Panc1 (cell line): ENCODE data around the gene MTX1. TPM values are rescaled to one million over a fixed set of nuclear protein-coding genes. Genes with fewer than 3 reads are reported as not detected.
A peak's percentile ranks its signal among the peaks of the same experiment; 100 is the strongest.

Source experiments
- ATAC-seq: fragments of 200-7000 bp; cut with Tn5 transposase; 2 replicates; pipeline ENCODE4 v1.9.1; 2020; ENCODE audit warnings: mild to moderate bottlenecking, moderate library complexity
- BruUV-seq: library from RNA; stranded (reverse); fragments of 400-500 nt; replicated peaks from 2 replicates; lab custom pipeline; 2021; lab: Mats Ljungman, UMichigan
- CTCF ChIA-PET: fragments of 300-600 bp; sonication (Branson Sonifier 250); formaldehyde crosslinking; loops from one replicate; lab custom pipeline; 2022; ENCODE audit warnings: antibody characterized with exemption; lab: Charles Lee
- POLR2A ChIA-PET: fragments of 300-600 bp; sonication (Branson Sonifier 250); formaldehyde crosslinking; loops from one replicate; lab custom pipeline; 2022; ENCODE audit warnings: antibody characterized with exemption; lab: Charles Lee
- DNase-seq: peaks from one replicate; pipeline ENCODE4 v3.0.0-alpha.2; 2010; ENCODE audit warnings: low read depth, low spot score
- H3K27ac ChIP-seq: 2 replicates; pipeline ENCODE4 v1.5.1; 2011; ENCODE audit warnings: mild to moderate bottlenecking, low read length, inconsistent platforms
- H3K27me3 ChIP-seq: fragments of 200-500 bp; sonication (Bioruptor generic); 2 replicates; pipeline ENCODE4 v1.6.0; 2014; ENCODE audit warnings: low read length, inconsistent platforms; ENCODE audit not compliant: control insufficient read depth, insufficient read depth
- H3K36me3 ChIP-seq: fragments of 200-500 bp; sonication (Bioruptor generic); 2 replicates; pipeline ENCODE4 v1.5.1; 2014; ENCODE audit warnings: inconsistent platforms, mild to moderate bottlenecking, low read length, moderate library complexity; ENCODE audit not compliant: control insufficient read depth, insufficient read depth
- H3K4me1 ChIP-seq: 2 replicates; pipeline ENCODE4 v1.5.1; 2011; ENCODE audit warnings: inconsistent platforms, mild to moderate bottlenecking, low read length, moderate library complexity; ENCODE audit not compliant: control insufficient read depth, insufficient read depth
- H3K4me3 ChIP-seq, 2 experiments: 2 replicates each; pipeline ENCODE4 v1.5.1; 2011 to 2012; ENCODE audit warnings: low read depth in 2 of 2, low read length in 2 of 2, mild to moderate bottlenecking in 2 of 2, inconsistent platforms in 1 of 2, moderate library complexity in 1 of 2
- H3K9me3 ChIP-seq: fragments of 200-500 bp; sonication (Bioruptor generic); 2 replicates; pipeline ENCODE4 v1.5.1; 2014; ENCODE audit warnings: low read depth, mild to moderate bottlenecking, inconsistent platforms, low read length, moderate library complexity; ENCODE audit not compliant: control insufficient read depth, insufficient read depth
- POLR2AphosphoS5 ChIP-seq: IDR thresholded peaks from 2 replicates; pipeline ENCODE4 v1.6.1; 2012; ENCODE audit warnings: mild to moderate bottlenecking, low read depth, low read length, moderate library complexity
- SIN3A ChIP-seq: IDR thresholded peaks from 2 replicates; pipeline ENCODE4 v1.6.1; 2012; ENCODE audit warnings: low read depth, mild to moderate bottlenecking, low read length, moderate library complexity, borderline replicate concordance; ENCODE audit not compliant: insufficient read depth
- TCF7L2 ChIP-seq: IDR thresholded peaks from 2 replicates; pipeline ENCODE4 v1.6.1; 2011; ENCODE audit warnings: mild to moderate bottlenecking, low read depth, low read length, inconsistent platforms
- in situ Hi-C: cut with HindIII; loops from 2 replicates; pipeline ENCODE4 v1.10.0; 2016; ENCODE audit warnings: low sequenced_read_pairs, low pct_unique_long_range_greater_than_20kb
- intact Hi-C: fragments of 100-400 bp; cut with micrococcal nuclease; formaldehyde crosslinking; loops from one replicate; pipeline ENCODE4 v1.10.0; 2022; ENCODE audit not compliant: unreplicated experiment
- total RNA-seq: library from RNA; stranded (reverse); gene quantifications from one replicate; pipeline ENCODE4 v1.2.1, GENCODE V29; 2021; ENCODE audit not compliant: unreplicated experiment
- TF ChIP-seq, protein P1 (sequence below): fragments of 450-650 bp; IDR thresholded peaks from 2 replicates; pipeline ENCODE4 v1.5.1; 2017; ENCODE audit warnings: mild to moderate bottlenecking
- TF ChIP-seq, protein P2 (sequence below), 2 experiments: IDR thresholded peaks; 2 replicates each; pipeline ENCODE4 v1.6.1; 2011 to 2012; ENCODE audit warnings: low read depth in 2 of 2, control low read depth in 1 of 2, low read length in 1 of 2, mild to moderate bottlenecking in 1 of 2, moderate library complexity in 1 of 2; ENCODE audit not compliant: insufficient read depth in 1 of 2

The MTX1 gene
- total RNA-seq, 1 experiment from 2014 or later: 53.6 TPM

DNA sequence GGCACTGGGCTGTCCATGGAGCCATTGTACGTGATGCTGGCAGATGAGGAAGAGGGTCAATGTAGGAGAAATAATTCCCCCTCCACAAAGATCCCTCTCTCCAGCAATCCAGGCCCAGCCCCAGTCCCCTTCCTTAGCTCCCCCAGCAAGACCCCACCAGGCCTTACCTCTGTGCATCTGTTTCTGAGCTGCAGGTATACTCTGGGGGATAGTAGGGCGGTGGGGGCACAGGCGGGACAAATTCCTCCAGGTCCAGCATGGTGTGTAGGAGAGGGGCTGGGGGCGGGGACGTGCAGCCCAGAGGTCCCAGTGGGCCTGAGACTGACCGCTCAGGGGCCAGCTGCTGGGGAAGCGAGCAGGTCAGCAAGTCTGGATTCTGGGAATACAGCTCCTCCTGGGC is 43.1 kb downstream of the MTX1 start:
- CTCF ChIA-PET: interaction anchor here (0.6 to 3.9 kb wide), 9 partner anchors 12 to 397 kb away, joined by 3 to 34 read pairs (median 3); partner anchors contain the start of genes FDPS and RUSC1
- Histone ChIP-seq H3K36me3 (peaks cover 3% of the 10 kb centered on the region; the same call in 1 of the 2 replicates), H3K4me3 (no peak overlapping the region), H3K27me3 (no peaks in the 10 kb centered on the region), H3K27ac (no peak overlapping the region), H3K9me3 (no peaks in the 10 kb centered on the region), H3K4me1 (peaks cover 8% of the 10 kb centered on the region)
- BruUV-seq: no TSS peak
- TF ChIP-seq, protein P1, sequence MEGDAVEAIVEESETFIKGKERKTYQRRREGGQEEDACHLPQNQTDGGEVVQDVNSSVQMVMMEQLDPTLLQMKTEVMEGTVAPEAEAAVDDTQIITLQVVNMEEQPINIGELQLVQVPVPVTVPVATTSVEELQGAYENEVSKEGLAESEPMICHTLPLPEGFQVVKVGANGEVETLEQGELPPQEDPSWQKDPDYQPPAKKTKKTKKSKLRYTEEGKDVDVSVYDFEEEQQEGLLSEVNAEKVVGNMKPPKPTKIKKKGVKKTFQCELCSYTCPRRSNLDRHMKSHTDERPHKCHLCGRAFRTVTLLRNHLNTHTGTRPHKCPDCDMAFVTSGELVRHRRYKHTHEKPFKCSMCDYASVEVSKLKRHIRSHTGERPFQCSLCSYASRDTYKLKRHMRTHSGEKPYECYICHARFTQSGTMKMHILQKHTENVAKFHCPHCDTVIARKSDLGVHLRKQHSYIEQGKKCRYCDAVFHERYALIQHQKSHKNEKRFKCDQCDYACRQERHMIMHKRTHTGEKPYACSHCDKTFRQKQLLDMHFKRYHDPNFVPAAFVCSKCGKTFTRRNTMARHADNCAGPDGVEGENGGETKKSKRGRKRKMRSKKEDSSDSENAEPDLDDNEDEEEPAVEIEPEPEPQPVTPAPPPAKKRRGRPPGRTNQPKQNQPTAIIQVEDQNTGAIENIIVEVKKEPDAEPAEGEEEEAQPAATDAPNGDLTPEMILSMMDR: no peak
- TF ChIP-seq, protein P2, sequence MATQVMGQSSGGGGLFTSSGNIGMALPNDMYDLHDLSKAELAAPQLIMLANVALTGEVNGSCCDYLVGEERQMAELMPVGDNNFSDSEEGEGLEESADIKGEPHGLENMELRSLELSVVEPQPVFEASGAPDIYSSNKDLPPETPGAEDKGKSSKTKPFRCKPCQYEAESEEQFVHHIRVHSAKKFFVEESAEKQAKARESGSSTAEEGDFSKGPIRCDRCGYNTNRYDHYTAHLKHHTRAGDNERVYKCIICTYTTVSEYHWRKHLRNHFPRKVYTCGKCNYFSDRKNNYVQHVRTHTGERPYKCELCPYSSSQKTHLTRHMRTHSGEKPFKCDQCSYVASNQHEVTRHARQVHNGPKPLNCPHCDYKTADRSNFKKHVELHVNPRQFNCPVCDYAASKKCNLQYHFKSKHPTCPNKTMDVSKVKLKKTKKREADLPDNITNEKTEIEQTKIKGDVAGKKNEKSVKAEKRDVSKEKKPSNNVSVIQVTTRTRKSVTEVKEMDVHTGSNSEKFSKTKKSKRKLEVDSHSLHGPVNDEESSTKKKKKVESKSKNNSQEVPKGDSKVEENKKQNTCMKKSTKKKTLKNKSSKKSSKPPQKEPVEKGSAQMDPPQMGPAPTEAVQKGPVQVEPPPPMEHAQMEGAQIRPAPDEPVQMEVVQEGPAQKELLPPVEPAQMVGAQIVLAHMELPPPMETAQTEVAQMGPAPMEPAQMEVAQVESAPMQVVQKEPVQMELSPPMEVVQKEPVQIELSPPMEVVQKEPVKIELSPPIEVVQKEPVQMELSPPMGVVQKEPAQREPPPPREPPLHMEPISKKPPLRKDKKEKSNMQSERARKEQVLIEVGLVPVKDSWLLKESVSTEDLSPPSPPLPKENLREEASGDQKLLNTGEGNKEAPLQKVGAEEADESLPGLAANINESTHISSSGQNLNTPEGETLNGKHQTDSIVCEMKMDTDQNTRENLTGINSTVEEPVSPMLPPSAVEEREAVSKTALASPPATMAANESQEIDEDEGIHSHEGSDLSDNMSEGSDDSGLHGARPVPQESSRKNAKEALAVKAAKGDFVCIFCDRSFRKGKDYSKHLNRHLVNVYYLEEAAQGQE (IDR thresholded peaks at IDR 0.05; ENCODE audit: insufficient read depth in 1 of 2, low read depth in 2 of 2, low read length in 1 of 2): no peak
- TF ChIP-seq TCF7L2: no peak
- no peak for TF ChIP-seq POLR2AphosphoS5
- no peak for TF ChIP-seq SIN3A
- intact Hi-C loops: no loop called here
- POLR2A ChIA-PET: interaction anchor here (1.2 kb wide), 1 partner anchor 65 kb away, joined by 3 read pairs; no protein-coding TSS in a partner anchor
- in situ Hi-C loops: no loop called here
- no peak for DNase-seq
- no peak for ATAC-seq

DNA sequence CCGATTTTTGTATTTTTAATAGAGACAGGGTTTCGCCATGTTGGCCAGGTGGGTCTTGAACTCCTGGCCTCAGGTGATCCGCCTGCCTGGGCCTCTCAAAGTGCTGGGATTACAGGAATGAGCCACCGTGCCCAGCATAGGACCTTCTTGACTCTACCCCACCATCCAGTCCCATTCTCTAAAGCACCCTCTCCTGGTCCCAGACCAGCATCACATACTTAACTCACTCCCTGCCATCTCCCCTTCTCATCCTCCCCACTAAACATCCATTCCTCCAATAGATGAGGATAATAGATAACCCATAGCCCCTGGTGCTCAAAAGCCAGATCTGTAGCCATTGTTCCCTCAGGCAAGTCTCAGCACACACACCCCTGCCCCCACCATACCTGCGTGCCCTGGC is 44.7 kb downstream of the MTX1 start:
- H3K9me3 ChIP-seq: no peaks in the 10 kb centered on the region
- POLR2A ChIA-PET: interaction anchor here (0.5 kb wide), 1 partner anchor 27 kb away, joined by 5 read pairs; no protein-coding TSS in a partner anchor
- CTCF ChIA-PET: interaction anchor here (1.1 kb wide), 1 partner anchor 8 kb away, joined by 3 read pairs; no protein-coding TSS in a partner anchor
- peak overlapping the region; percentile 72 to 77; a peak in 3 of 4 replicates for H3K4me3 ChIP-seq
- intact Hi-C loops: no loop called here
- H3K36me3 ChIP-seq: peaks cover 5% of the 10 kb centered on the region
- in situ Hi-C loops: no loop called here
- no TSS peak for BruUV-seq
- no peak for ATAC-seq
- peaks cover 8% of the 10 kb centered on the region for H3K4me1 ChIP-seq
- DNase-seq: no peak
- TF ChIP-seq SIN3A: no peak
- TF ChIP-seq, protein P1: no peak; the same call in 1 of the 2 replicates
- TF ChIP-seq POLR2AphosphoS5: no peak
- TF ChIP-seq, protein P2 (IDR thresholded peaks at IDR 0.05; ENCODE audit: insufficient read depth in 1 of 2, low read depth in 2 of 2, low read length in 1 of 2): no peak
- TF ChIP-seq TCF7L2: no peak
- no peak overlapping the region for H3K27ac ChIP-seq
- H3K27me3 ChIP-seq: no peaks in the 10 kb centered on the region
